PFSK-1 (cell line): ENCODE results near the gene CAPN14.

Experiments used
- POLR2AphosphoS5 ChIP-seq: IDR thresholded peaks from 2 replicates; pipeline ENCODE4 v1.6.1; 2012; ENCODE audit warnings: low read depth, mild to moderate bottlenecking, control low read depth, low read length, moderate library complexity
- TAF1 ChIP-seq: IDR thresholded peaks from 2 replicates; pipeline ENCODE4 v1.6.1; 2012; ENCODE audit warnings: low read length, control low read depth, borderline replicate concordance; ENCODE audit not compliant: insufficient read depth

- TF ChIP-seq POLR2AphosphoS5 (no peak), TAF1 (no peak)
Observed at GRCh38 chr2:31223749-31224148, 6.4 kb upstream of the CAPN14 start.
